GM21528 (cell line): ENCODE results near the gene SUPT4H1.

Source experiments
- ATAC-seq: cut with Tn5 transposase; IDR thresholded peaks from one replicate; pipeline ENCODE4 v1.9.1; 2021; ENCODE audit warnings: mild to moderate bottlenecking, moderate library complexity; ENCODE audit not compliant: unreplicated experiment, low FRiP score

Gene SUPT4H1

GRCh38 chr17:58381124-58382035 is 29.4 kb upstream of the SUPT4H1 start:
- ATAC-seq: no peak

GRCh38 chr17:58380207-58381123 is 28.5 kb upstream of the SUPT4H1 start:
- ATAC-seq: no peak

GRCh38 chr17:58379511-58379824 is 27.5 kb upstream of the SUPT4H1 start:
- no peak for ATAC-seq

- ATAC-seq: no peak
Observed at GRCh38 chr17:58378733-58379510, 26.9 kb upstream of the SUPT4H1 start.

GRCh38 chr17:58377661-58378060 is 25.7 kb upstream of the SUPT4H1 start:
- no peak for ATAC-seq

GRCh38 chr17:58377093-58377601 is 25.1 kb upstream of the SUPT4H1 start:
- no peak for ATAC-seq

GRCh38 chr17:58376472-58377000 is 24.5 kb upstream of the SUPT4H1 start:
- ATAC-seq: no peak

- ATAC-seq: no peak
Observed at GRCh38 chr17:58375811-58376210, 23.8 kb upstream of the SUPT4H1 start.

- no peak for ATAC-seq
Observed at GRCh38 chr17:58375256-58375655, 23.3 kb upstream of the SUPT4H1 start.

GRCh38 chr17:58373923-58374322 is 21.9 kb upstream of the SUPT4H1 start:
- no peak for ATAC-seq

GRCh38 chr17:58373003-58373402 is 21.0 kb upstream of the SUPT4H1 start:
- ATAC-seq: no peak

- ATAC-seq: no peak
Observed at GRCh38 chr17:58371300-58371950, 19.4 kb upstream of the SUPT4H1 start.

GRCh38 chr17:58370716-58371115 is 18.7 kb upstream of the SUPT4H1 start:
- no peak for ATAC-seq

- no peak for ATAC-seq
Observed at GRCh38 chr17:58370309-58370708, 18.3 kb upstream of the SUPT4H1 start.

GRCh38 chr17:58369214-58370031 is 17.4 kb upstream of the SUPT4H1 start:
- ATAC-seq: no peak

GRCh38 chr17:58368860-58369213 is 16.8 kb upstream of the SUPT4H1 start:
- no peak for ATAC-seq

GRCh38 chr17:58367461-58367860 is 15.5 kb upstream of the SUPT4H1 start:
- no peak for ATAC-seq

- no peak for ATAC-seq
Observed at GRCh38 chr17:58365980-58366595, 14.1 kb upstream of the SUPT4H1 start.
